ENCODE measurements around the gene COL16A1. TPM values are rescaled to one million over a fixed set of nuclear protein-coding genes. Genes with fewer than 3 reads are reported as not detected.

The COL16A1 gene
- total RNA-seq, 1 donor from 2014 or later = 11.8 TPM

DNA sequence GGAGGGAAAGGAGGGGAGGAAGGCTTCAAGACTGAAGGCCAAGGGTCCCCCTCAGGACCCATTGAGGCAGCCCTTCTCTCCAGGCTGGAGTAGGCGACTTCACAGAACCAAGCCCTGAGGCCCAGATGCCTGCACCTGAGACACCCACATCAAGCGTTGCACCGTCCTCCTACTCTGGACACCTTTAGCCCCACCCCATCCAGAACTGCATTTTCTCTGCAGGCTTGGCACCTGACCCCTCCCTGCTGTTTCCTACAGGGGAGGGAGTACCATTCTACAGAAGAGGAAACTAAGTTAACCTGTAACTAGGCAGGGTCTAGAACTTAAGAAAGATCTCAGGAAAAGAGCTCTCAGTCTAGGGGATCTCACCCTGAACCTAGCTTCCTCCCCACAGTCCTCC, 71.2 kb downstream of the COL16A1 start:
- TF ChIP-seq, protein P1, sequence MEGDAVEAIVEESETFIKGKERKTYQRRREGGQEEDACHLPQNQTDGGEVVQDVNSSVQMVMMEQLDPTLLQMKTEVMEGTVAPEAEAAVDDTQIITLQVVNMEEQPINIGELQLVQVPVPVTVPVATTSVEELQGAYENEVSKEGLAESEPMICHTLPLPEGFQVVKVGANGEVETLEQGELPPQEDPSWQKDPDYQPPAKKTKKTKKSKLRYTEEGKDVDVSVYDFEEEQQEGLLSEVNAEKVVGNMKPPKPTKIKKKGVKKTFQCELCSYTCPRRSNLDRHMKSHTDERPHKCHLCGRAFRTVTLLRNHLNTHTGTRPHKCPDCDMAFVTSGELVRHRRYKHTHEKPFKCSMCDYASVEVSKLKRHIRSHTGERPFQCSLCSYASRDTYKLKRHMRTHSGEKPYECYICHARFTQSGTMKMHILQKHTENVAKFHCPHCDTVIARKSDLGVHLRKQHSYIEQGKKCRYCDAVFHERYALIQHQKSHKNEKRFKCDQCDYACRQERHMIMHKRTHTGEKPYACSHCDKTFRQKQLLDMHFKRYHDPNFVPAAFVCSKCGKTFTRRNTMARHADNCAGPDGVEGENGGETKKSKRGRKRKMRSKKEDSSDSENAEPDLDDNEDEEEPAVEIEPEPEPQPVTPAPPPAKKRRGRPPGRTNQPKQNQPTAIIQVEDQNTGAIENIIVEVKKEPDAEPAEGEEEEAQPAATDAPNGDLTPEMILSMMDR (IDR thresholded peaks at IDR 0.05) = no peak
- H3K9me3 ChIP-seq = no peaks in the 10 kb centered on the region
- H3K36me3 ChIP-seq = peaks cover 75% of the 10 kb centered on the region
- no peak overlapping the region for H3K4me3 ChIP-seq
- no peak overlapping the region for H3K27ac ChIP-seq
- H3K4me1 ChIP-seq = peaks cover 39% of the 10 kb centered on the region
- ATAC-seq = no peak
- H3K27me3 ChIP-seq (ENCODE audit: low read depth) = no peaks in the 10 kb centered on the region
- intact Hi-C loops (cut with DNase I) = no loop called here
- DNase-seq = no peak

DNA sequence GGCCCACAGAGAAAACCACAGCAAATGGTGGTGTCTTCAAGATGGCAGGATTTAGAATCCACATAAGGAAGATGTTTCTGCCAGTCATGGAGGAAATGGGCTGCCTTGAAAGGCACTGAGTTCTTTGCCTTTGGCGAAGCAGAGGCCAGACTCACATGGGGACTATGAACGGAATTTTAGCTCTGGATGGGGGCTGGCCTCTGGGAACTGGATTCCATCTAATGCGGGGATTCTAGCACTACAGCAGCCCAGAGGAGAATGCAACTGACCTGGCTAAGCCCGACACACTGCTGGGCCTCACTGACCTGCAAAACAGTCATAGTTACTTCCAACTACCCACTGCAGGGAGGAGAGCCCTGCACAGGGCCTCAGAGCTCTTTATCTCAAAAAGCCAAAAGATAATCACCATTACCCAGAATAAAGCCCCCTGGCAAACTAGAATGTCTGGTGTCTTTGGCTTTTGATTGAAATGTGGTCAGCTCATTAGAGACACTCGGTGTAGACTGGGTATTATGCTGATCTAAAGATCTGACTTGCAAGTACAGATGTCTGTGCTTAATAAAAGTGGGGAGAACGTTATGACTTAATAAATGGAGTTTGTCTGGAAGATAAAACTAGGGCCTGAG, 74.8 kb downstream of the COL16A1 start:
- Histone ChIP-seq H3K4me1 (peaks cover 42% of the 10 kb centered on the region), H3K27ac (peak overlapping the region; percentile 80), H3K9me3 (no peaks in the 10 kb centered on the region), H3K27me3 (ENCODE audit: low read depth) (no peaks in the 10 kb centered on the region), H3K36me3 (peaks cover 67% of the 10 kb centered on the region), H3K4me3 (no peak overlapping the region)
- intact Hi-C loops (cut with DNase I) = no loop called here
- no peak for ATAC-seq
- TF ChIP-seq, protein P1 (IDR thresholded peaks at IDR 0.05) = no peak
- no peak for DNase-seq

DNA sequence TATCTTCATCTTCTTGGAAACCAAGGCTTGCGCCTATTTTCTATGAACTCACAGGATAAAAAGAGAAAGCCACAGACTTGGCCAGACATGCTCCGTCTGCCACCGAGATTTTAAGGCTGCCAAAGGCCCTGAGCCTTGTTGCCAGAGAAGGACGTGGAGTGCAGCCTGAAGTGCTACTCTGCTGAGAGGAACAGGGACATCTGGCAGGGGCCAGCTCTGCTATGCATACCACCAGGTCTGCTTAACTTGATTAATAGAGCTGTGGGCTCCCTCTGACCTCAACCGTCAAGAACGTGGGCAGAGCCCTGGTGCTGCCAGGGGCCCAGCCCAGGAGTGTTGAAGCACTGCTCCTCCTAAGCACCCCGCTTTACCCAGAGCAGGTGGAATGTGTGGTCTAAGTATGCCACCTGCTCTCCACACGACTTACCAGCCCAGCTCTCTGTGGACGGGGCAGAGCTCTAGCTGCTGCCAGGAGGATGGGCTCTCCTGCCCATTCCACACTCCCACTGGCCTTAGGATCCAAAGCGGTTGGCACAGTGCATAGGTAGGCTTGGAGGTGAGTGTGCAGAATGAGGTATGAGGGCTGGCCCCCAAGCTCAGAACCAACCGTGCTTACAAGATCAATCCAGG, 75.8 kb downstream of the COL16A1 start:
- peak; percentile 90 for DNase-seq
- intact Hi-C loops (cut with DNase I) = no loop called here
- H3K36me3 ChIP-seq = peaks cover 57% of the 10 kb centered on the region
- H3K9me3 ChIP-seq = no peaks in the 10 kb centered on the region
- ATAC-seq = peak; percentile 90 to 93
- H3K4me3 ChIP-seq = no peak overlapping the region
- peaks cover 42% of the 10 kb centered on the region for H3K4me1 ChIP-seq
- no peaks in the 10 kb centered on the region for H3K27me3 ChIP-seq (ENCODE audit: low read depth)
- peak overlapping the region; percentile 80 for H3K27ac ChIP-seq
- TF ChIP-seq, protein P1 (IDR thresholded peaks at IDR 0.05) = no peak

DNA sequence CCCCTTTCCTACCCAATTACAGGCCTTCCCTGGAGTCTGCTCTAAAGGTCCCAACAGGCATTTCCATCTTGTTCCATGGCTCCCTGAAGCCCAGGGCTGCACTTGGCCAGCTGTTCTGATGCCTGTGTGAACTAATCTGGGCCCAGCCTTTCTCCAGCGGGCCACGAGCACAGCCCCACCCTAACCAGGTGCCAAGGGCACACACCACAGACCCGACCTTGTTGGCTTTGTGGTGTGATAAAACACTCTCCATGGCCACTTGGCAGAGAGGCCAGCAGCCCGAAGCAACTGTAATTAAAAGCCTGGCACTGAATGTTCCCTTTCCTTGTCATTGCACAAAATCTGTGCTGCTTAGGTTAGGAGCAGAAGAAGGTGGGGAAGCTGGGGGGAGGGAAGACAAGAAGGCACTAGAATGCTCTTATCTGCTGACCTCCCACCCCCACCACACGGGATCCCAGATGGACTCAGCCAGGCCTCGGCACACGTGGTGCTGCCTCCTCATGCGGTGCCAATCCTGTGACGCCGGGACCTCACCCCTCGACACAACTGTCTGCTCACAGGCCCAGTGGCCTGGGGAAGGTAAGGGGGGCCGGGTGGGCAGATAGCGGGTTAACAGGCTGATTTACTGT, 76.4 kb downstream of the COL16A1 start:
- H3K4me1 ChIP-seq = peaks cover 42% of the 10 kb centered on the region
- peak; percentile 83 to 85 for ATAC-seq
- H3K27ac ChIP-seq = peak overlapping the region; percentile 80
- no peaks in the 10 kb centered on the region for H3K9me3 ChIP-seq
- no peaks in the 10 kb centered on the region for H3K27me3 ChIP-seq (ENCODE audit: low read depth)
- peak; percentile 85 for DNase-seq
- TF ChIP-seq, protein P1 (IDR thresholded peaks at IDR 0.05) = no peak
- intact Hi-C loops (cut with DNase I) = no loop called here
- H3K36me3 ChIP-seq = peaks cover 51% of the 10 kb centered on the region
- no peak overlapping the region for H3K4me3 ChIP-seq

DNA sequence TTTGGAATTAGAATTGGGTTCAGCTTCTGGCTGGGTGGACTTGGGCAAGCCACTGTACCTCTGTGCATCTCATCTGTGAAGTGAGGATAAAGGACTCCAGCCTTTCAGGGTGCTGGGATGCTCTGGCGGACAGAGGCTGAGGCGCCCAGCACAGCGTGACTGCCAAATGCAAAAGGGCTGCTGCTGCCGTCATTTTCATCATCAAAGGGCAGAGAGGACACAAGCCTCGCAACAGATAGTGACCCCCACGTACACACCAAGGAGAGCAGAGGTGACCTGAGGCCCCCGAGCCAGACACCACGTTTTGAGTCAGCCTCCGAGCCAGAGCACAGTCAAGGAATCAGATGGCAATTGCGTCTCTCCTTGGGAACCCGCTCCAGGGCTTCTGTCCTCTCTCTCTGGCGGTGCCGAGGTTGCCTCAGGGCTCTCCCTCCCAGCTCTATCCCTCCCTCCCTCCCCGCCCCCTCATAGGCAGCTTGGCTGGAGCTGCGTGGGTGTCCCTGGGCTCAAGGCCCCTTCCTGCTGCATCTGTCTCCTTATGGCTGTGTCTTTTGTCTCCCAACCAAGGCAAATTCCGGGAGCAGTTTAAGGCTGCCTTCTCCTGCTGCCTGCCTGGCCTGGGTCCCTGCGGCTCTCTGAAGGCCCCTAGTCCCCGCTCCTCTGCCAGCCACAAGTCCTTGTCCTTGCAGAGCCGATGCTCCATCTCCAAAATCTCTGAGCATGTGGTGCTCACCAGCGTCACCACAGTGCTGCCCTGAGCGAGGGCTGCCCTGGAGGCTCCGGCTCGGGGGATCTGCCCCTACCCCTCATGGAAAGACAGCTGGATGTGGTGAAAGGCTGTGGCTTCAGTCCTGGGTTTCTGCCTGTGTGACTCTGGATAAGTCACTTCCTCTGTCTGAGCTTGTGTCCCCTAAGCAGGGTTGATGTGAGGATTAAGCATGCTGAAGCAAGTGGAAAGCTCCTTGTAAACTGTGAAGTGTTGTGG, 77.3 kb downstream of the COL16A1 start:
- Histone ChIP-seq H3K36me3 (peaks cover 42% of the 10 kb centered on the region), H3K27ac (peak overlapping the region; percentile 80), H3K27me3 (ENCODE audit: low read depth) (no peaks in the 10 kb centered on the region), H3K4me3 (no peak overlapping the region), H3K9me3 (no peaks in the 10 kb centered on the region), H3K4me1 (peaks cover 42% of the 10 kb centered on the region)
- no peak for DNase-seq
- TF ChIP-seq, protein P1 (IDR thresholded peaks at IDR 0.05) = no peak
- ATAC-seq = no peak
- intact Hi-C loops (cut with DNase I) = no loop called here
